HCT116 (cell line): ENCODE data around the gene SMARCE1. TPM values are rescaled to one million over a fixed set of nuclear protein-coding genes. Genes with fewer than 3 reads are reported as not detected.

Source experiments
- ATAC-seq: fragments of 200-7000 bp; cut with Tn5 transposase; 2 replicates; pipeline ENCODE4 v1.9.1; 2020; ENCODE audit warnings: mild to moderate bottlenecking, moderate library complexity
- BruUV-seq: library from RNA; stranded (reverse); fragments of 400-500 nt; replicated peaks from 2 replicates; lab custom pipeline; 2021; lab: Mats Ljungman, UMichigan
- CTCF ChIA-PET: fragments of 300-600 bp; sonication (Branson Sonifier 250); formaldehyde crosslinking; loops from one replicate; lab custom pipeline; 2021; ENCODE audit warnings: antibody characterized with exemption; lab: Charles Lee
- POLR2A ChIA-PET: fragments of 300-600, 350-600 bp; sonication (Branson Sonifier 250); formaldehyde crosslinking; loops from one replicate; lab custom pipeline; 2021; ENCODE audit warnings: antibody characterized with exemption; lab: Charles Lee
- RAD21 ChIA-PET, 2 experiments: fragments of 300-600 bp; sonication (Branson Sonifier 250); formaldehyde crosslinking; loops; one replicate each; lab custom pipeline; 2023; ENCODE audit warnings: low total read pairs in 2 of 2; ENCODE audit not compliant: uncharacterized antibody in 2 of 2, unreplicated experiment in 2 of 2, low non-redundant PET in 1 of 2; lab: Charles Lee
- DNase-seq: peaks from one replicate; pipeline ENCODE4 v3.0.0-alpha.2; 2010; ENCODE audit warnings: low read depth, low spot score
- H2AFZ ChIP-seq: fragments of 200-600 bp; shearing (Covaris generic), sonication (generic); 2 replicates; pipeline ENCODE4 v1.6.1; 2017; ENCODE audit warnings: low read depth, mixed run types, mixed read lengths, antibody characterized with exemption, low read length; ENCODE audit not compliant: poor library complexity, severe bottlenecking
- H3K27ac ChIP-seq: 2 replicates; pipeline ENCODE4 v1.5.1; 2012; ENCODE audit warnings: low read depth, low read length
- H3K27me3 ChIP-seq: fragments of 200-600 bp; sonication (generic); 2 replicates; pipeline ENCODE4 v1.6.1; 2016; ENCODE audit warnings: mixed run types, low read length, mixed read lengths; ENCODE audit not compliant: insufficient read depth
- H3K36me3 ChIP-seq, 2 experiments: fragments of 200-500 bp in 1 of 2; fragments of 200-600 bp in 1 of 2; sonication (Bioruptor generic) in 1 of 2; sonication (generic) in 1 of 2; 2 replicates each; pipeline versions ENCODE4 v1.5.1 to v1.6.1; 2014 to 2016; ENCODE audit warnings: low read length in 2 of 2, inconsistent platforms in 1 of 2, mixed read lengths in 1 of 2, mixed run types in 1 of 2; ENCODE audit not compliant: insufficient read depth in 2 of 2, control insufficient read depth in 1 of 2
- H3K4me1 ChIP-seq, 2 experiments: fragments of 200-600 bp in 1 of 2; sonication (generic) in 1 of 2; 2 replicates each; pipeline versions ENCODE4 v1.5.1 to v1.6.1; 2012 to 2017; ENCODE audit warnings: low read length in 2 of 2, inconsistent platforms in 1 of 2, mild to moderate bottlenecking in 1 of 2, mixed read lengths in 1 of 2, mixed run types in 1 of 2, moderate library complexity in 1 of 2; ENCODE audit not compliant: insufficient read depth in 2 of 2, control insufficient read depth in 1 of 2
- H3K4me2 ChIP-seq: fragments of 200-600 bp; sonication (generic); 2 replicates; pipeline ENCODE4 v1.6.1; 2017; ENCODE audit warnings: mixed run types, low read length, mixed read lengths
- H3K4me3 ChIP-seq, 2 experiments: fragments of 200-600 bp in 1 of 2; sonication (generic) in 1 of 2; replicated peaks in 1 of 2; 2 replicates each; pipeline ENCODE4 v1.5.1; 2011 to 2016; ENCODE audit warnings: low read length in 2 of 2, control low read depth in 1 of 2, low read depth in 1 of 2, mild to moderate bottlenecking in 1 of 2, mixed read lengths in 1 of 2, mixed run types in 1 of 2
- H3K79me2 ChIP-seq: fragments of 200-600 bp; sonication (generic); 2 replicates; pipeline ENCODE4 v1.6.1; 2017; ENCODE audit warnings: mild to moderate bottlenecking, mixed run types, low read length, moderate library complexity, mixed read lengths; ENCODE audit not compliant: insufficient read depth
- H3K9ac ChIP-seq: fragments of 200-600 bp; sonication (generic); 2 replicates; pipeline ENCODE4 v1.6.1; 2016; ENCODE audit warnings: low read length, mixed read lengths
- H3K9me2 ChIP-seq: fragments of 200-600 bp; sonication (generic), shearing (Covaris generic); 2 replicates; pipeline ENCODE4 v1.6.1; 2017; ENCODE audit warnings: mixed run types, mild to moderate bottlenecking, moderate library complexity; ENCODE audit not compliant: insufficient read depth
- H3K9me3 ChIP-seq, 2 experiments: fragments of 200-500 bp in 1 of 2; fragments of 200-600 bp in 1 of 2; sonication (Bioruptor generic) in 1 of 2; sonication (generic) in 1 of 2; 2 replicates each; pipeline ENCODE4 v1.6.1; 2014 to 2017; ENCODE audit warnings: low read length in 2 of 2, mixed read lengths in 2 of 2, inconsistent platforms in 1 of 2, low read depth in 1 of 2, mild to moderate bottlenecking in 1 of 2, mixed run types in 1 of 2, moderate library complexity in 1 of 2; ENCODE audit not compliant: control insufficient read depth in 1 of 2, insufficient read depth in 1 of 2
- H4K20me1 ChIP-seq: fragments of 200-600 bp; sonication (generic), shearing (Covaris generic); 2 replicates; pipeline ENCODE4 v1.6.1; 2017; ENCODE audit warnings: mixed run types, mild to moderate bottlenecking, moderate library complexity; ENCODE audit not compliant: insufficient read depth
- ATF3 ChIP-seq: IDR thresholded peaks from 2 replicates; pipeline ENCODE4 v1.6.1; 2012
- CEBPB ChIP-seq: IDR thresholded peaks from 2 replicates; pipeline ENCODE4 v1.6.1; 2012; ENCODE audit warnings: low read depth
- FOSL1 ChIP-seq: IDR thresholded peaks from 2 replicates; pipeline ENCODE4 v1.6.1; 2012; ENCODE audit warnings: low read depth
- JUND ChIP-seq: IDR thresholded peaks from 2 replicates; pipeline ENCODE4 v1.6.1; 2012
- RAD21 ChIP-seq: IDR thresholded peaks from 2 replicates; pipeline ENCODE4 v1.6.1; 2012; ENCODE audit warnings: low read depth, mild to moderate bottlenecking
- REST ChIP-seq: IDR thresholded peaks from 2 replicates; pipeline ENCODE4 v1.6.1; 2012; ENCODE audit warnings: low read depth
- SIN3A ChIP-seq: IDR thresholded peaks from 2 replicates; pipeline ENCODE4 v1.6.1; 2012; ENCODE audit warnings: low read depth
- ZFX ChIP-seq: fragments of 450-650 bp; IDR thresholded peaks from 2 replicates; pipeline ENCODE4 v1.6.1; 2017
- ZNF274 ChIP-seq: fragments of 200-500 bp; sonication (Bioruptor generic); IDR thresholded peaks from 2 replicates; pipeline ENCODE4 v1.6.1; 2014; ENCODE audit warnings: mild to moderate bottlenecking, low read depth, low read length, inconsistent platforms
- intact Hi-C: fragments of 100-400 bp; cut with micrococcal nuclease; formaldehyde crosslinking; loops from 2 replicates; pipeline ENCODE4 v1.10.0; 2022
- total RNA-seq: library from RNA; stranded (reverse); gene quantifications from one replicate; pipeline ENCODE4 v1.2.1, GENCODE V29; 2021; ENCODE audit not compliant: unreplicated experiment

Gene SMARCE1
- total RNA-seq, 1 experiment from 2014 or later: 136 TPM

GRCh38 chr17:40579471-40579870 lies 68.1 kb downstream of the SMARCE1 start:
- H4K20me1 ChIP-seq: no peaks in the 10 kb centered on the region
- H3K4me3 ChIP-seq: no peak overlapping the region
- no peak overlapping the region for H2AFZ ChIP-seq
- POLR2A ChIA-PET: no interaction called here
- H3K27me3 ChIP-seq: no peaks in the 10 kb centered on the region
- no peak for DNase-seq
- no peaks in the 10 kb centered on the region for H3K9me2 ChIP-seq
- no peaks in the 10 kb centered on the region for H3K79me2 ChIP-seq
- H3K4me2 ChIP-seq: no peak overlapping the region
- H3K9ac ChIP-seq: no peak overlapping the region
- no peaks in the 10 kb centered on the region for H3K9me3 ChIP-seq
- intact Hi-C loops: no loop called here
- RAD21 ChIA-PET: no interaction called here
- CTCF ChIA-PET: no interaction called here
- TF ChIP-seq FOSL1 (no peak), ATF3 (no peak), CEBPB (no peak), RAD21 (no peak), ZNF274 (no peak), SIN3A (no peak), REST (no peak), JUND (no peak), ZFX (no peak)
- TF ChIP-seq, all 23 proteins: peak for 0
- ATAC-seq: no peak
- Histone ChIP-seq H3K27ac (no peak overlapping the region), H3K36me3 (no peaks in the 10 kb centered on the region), H3K4me1 (no peaks in the 10 kb centered on the region)
- BruUV-seq: no TSS peak
